NCI-H1436 (cell line): Measurements from ENCODE around the gene HBE1.
"Not testable (repeated sequence)": the region's sequence is repeated elsewhere in the genome, so short reads cannot be mapped to it uniquely, and the experiment has no call there.

ENCODE experiments used
- DNase-seq: peaks from one replicate; lab custom pipeline; 2025; lab: John Stamatoyannopoulos, UW

The HBE1 gene

GRCh38 chr11:5252919-5253265 lies 16.9 kb downstream of the HBE1 start:
- no peak for DNase-seq

- DNase-seq, result no peak
These were observed 17.4 kb downstream of the HBE1 start for GRCh38 chr11:5252192-5252918.

GRCh38 chr11:5251746-5252145 lies 18.0 kb downstream of the HBE1 start:
- no peak for DNase-seq

- no peak for DNase-seq
These were observed 19.1 kb downstream of the HBE1 start for GRCh38 chr11:5250543-5251204.

- DNase-seq, result not testable (repeated sequence)
These were observed 19.8 kb downstream of the HBE1 start, which contains the start of gene HBG1 for GRCh38 chr11:5249807-5250396. TSS of gene HBG1 (minus strand) at chr11:5249857. CDS start at chr11:5249804, 53 bp downstream.

- not testable (repeated sequence) for DNase-seq
These were observed 21.2 kb downstream of the HBE1 start for GRCh38 chr11:5248498-5248897.

- DNase-seq, result no peak
These were observed 22.1 kb downstream of the HBE1 start for GRCh38 chr11:5247472-5248192.

GRCh38 chr11:5246772-5247471 lies 22.8 kb downstream of the HBE1 start:
- DNase-seq, result no peak

GRCh38 chr11:5245155-5245554 lies 24.6 kb downstream of the HBE1 start:
- no peak for DNase-seq

- DNase-seq, result no peak
These were observed 25.9 kb downstream of the HBE1 start for GRCh38 chr11:5243816-5244180.

- DNase-seq, result no peak
These were observed 26.6 kb downstream of the HBE1 start for GRCh38 chr11:5242933-5243815.

- no peak for DNase-seq
These were observed 27.5 kb downstream of the HBE1 start for GRCh38 chr11:5242208-5242607.

GRCh38 chr11:5241458-5241857 lies 28.3 kb downstream of the HBE1 start:
- no peak for DNase-seq

GRCh38 chr11:5240458-5240857 lies 29.3 kb downstream of the HBE1 start:
- DNase-seq, result no peak

GRCh38 chr11:5240056-5240455 lies 29.7 kb downstream of the HBE1 start:
- DNase-seq, result no peak

GRCh38 chr11:5239046-5239445 lies 30.7 kb downstream of the HBE1 start:
- no peak for DNase-seq

- no peak for DNase-seq
These were observed 31.3 kb downstream of the HBE1 start for GRCh38 chr11:5238486-5238885.

GRCh38 chr11:5237420-5237819 lies 32.3 kb downstream of the HBE1 start:
- DNase-seq, result no peak

- no peak for DNase-seq
These were observed 34.2 kb downstream of the HBE1 start for GRCh38 chr11:5235364-5236095.

- DNase-seq, result no peak
These were observed 35.3 kb downstream of the HBE1 start, which contains the start of gene HBD for GRCh38 chr11:5234381-5234834. TSS of gene HBD (minus strand) at chr11:5234483. CDS start at chr11:5234433, 50 bp downstream.
